Brain pericyte (primary cell): ENCODE results near the gene PRMT7.
"Not testable (repeated sequence)": the region's sequence is repeated elsewhere in the genome, so short reads cannot be mapped to it uniquely, and the experiment has no call there.

Experiments
- DNase-seq: peaks from one replicate; pipeline ENCODE4 v3.0.0-alpha.2; 2012; ENCODE audit warnings: low read depth, low spot score

Gene PRMT7

DNA sequence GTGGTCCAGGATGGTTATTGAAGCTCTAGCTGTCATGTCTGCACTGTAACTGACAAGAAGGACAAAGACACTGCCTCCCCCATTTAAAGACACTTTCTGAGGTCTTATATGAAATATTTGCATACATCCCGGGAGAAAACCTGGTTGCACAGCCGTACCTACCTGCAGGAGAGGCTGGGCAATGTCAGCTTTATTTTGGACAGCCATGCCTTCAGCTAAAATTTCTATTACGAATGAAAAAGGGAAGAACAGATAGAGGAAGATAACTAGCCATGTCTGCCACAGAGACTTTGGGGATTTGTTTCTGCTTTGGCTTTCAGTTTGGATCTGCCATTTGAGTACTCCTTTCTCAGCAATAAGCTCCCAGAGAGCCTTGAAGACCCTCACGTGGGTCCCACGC, 27.5 kb upstream of the PRMT7 start:
- no peak for DNase-seq

DNA sequence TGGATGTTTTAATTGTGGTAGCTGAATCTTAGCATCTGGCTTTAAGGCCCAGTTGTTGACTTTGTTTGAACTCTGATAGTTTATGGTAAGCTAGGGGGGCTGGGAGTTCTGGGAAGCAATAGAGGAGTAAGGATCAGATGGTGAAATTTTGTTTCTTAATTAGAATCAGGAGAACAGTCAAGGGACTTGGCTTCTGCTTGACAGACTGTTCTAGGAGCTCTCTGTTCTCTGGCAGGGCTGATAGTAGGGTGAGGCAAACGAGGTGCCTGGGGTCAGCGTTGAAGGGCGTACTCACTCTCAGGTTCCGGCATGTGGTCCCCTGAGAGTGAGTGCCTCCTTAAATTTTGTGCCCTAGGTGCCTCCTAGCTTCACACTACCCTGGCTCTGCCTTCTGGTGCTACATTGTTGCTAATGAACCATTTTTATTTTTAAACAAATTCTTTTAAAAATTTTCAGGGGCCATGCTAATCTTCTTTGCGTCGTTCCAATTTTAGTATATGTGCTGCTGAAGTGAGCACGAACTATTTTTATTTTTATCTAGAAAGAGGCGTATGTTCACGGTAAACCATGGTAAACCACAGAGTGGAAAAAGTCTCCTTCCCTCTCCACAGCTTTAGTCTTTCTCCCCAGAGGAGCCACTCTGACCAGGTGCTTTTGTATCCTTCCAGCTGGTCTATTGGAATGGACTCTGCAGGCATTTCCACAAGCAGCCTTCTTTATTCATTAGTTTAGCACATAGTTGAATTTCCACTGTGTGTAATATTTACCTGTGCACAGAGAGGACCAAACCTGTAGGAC, 26.8 kb upstream of the PRMT7 start:
- no peak for DNase-seq

- DNase-seq: no peak
These were observed 26.0 kb upstream of the PRMT7 start for GRCh38 chr16:68284847-68285246.

DNA sequence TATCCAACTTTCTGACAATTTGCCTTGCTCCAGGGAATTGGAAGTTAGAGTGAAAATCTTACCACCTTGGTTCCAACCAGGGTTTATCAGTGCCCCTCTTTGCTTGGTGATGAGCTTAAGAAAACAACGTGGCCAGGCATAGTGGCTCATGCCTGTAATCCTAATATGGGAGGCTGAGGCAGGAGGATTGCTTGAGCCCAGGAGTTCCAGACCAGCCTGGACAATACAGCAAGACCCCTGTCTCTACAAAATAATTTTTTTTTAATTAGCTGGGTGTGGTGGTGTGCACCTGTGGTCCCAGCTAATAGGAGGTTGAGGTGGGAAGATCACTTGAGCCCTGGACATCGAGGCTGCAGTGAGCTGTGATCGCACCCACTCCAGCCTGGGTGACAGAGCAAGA, 25.1 kb upstream of the PRMT7 start:
- DNase-seq: no peak

GRCh38 chr16:68286153-68287074, 24.4 kb upstream of the PRMT7 start:
- DNase-seq: no peak

GRCh38 chr16:68287276-68288251, 23.3 kb upstream of the PRMT7 start:
- no peak for DNase-seq

DNA sequence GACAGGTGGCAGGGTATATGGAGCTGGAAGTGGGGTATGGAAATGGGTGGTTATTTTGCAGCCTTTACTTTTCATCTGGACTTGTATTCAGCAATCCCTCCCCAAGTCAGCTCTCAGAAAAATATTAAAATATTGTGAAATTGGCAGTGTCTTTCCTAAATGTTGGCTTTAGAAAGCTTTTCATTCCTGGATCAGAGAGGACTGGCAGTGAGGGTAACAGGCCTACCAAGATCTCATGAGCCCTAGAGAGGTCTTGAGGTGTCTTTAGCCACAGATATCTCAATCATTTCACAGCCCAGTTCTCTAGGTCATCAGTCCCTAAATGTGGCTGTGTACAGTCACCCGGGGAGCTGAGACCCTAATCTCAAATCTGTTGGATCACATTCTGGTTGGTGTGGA, 22.6 kb upstream of the PRMT7 start:
- DNase-seq: no peak

- DNase-seq: not testable (repeated sequence)
These were observed 22.0 kb upstream of the PRMT7 start for GRCh38 chr16:68288796-68289195.

- no peak for DNase-seq
These were observed 21.6 kb upstream of the PRMT7 start for GRCh38 chr16:68289202-68289601.

GRCh38 chr16:68289621-68290329, 21.0 kb upstream of the PRMT7 start:
- no peak for DNase-seq

DNA sequence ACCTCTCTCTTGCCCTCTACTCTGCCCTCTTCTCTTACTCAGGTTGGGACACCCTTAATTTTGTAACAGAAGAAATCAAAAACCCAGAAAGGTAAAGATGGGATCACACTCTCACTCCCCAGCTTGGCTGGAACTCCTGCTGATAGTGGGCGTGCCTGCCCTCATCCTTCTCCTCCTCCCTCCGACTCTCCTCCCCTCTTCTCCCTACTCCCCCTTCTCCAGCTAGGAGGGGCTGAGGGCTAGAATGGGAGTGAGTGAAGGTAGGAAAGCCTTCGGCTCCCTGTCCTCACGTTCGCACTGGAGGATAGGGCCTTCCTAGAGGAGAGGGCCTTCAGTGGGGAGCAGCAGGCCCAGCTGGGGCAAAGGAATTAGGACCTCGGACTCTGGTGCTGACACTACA, 20.4 kb upstream of the PRMT7 start:
- DNase-seq: no peak

GRCh38 chr16:68291227-68291626, 19.6 kb upstream of the PRMT7 start:
- no peak for DNase-seq

DNA sequence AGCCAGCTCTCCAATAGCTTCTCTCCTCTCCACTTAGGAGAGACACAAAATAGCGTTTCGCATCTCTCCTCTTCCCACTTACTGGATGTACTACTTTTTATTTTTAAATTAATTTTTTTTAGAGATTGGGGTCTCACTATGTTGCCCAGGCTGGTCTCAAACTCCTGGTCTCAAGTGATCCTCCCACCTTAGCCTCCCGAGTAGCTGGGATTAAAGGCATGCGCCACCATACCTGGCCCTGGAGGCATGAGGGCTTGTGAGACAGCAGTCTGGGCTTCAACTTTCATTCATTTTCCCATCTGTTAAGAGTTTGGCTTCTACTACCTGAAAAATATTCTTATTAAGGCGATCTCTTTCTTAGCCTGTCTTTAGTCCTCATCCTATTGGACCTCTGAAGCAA, 18.4 kb upstream of the PRMT7 start:
- no peak for DNase-seq

- no peak for DNase-seq
These were observed 14.5 kb upstream of the PRMT7 start for GRCh38 chr16:68296291-68296690.

DNA sequence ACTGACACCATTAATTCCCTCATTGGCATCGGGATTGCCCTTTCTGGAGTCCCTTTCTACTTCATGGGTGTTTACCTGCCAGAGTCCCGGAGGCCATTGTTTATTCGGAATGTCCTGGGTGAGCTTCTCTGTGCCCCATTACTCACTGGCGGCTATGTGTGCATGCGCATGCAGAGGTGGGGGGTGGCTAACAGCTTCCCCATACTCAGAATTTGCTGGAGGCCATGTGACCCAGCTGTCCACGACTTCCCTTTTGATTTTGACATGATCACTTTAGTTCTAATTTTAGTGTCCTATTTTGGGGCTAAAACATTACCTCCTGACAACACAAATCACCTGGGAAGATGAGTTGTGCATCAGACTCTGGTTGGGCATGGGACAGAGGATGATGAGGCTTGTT, 14.1 kb upstream of the PRMT7 start:
- no peak for DNase-seq

- DNase-seq: no peak
These were observed 12.9 kb upstream of the PRMT7 start for GRCh38 chr16:68297908-68298307.

GRCh38 chr16:68298312-68298711, 12.5 kb upstream of the PRMT7 start:
- DNase-seq: no peak

- no peak for DNase-seq
These were observed 11.8 kb upstream of the PRMT7 start for GRCh38 chr16:68298907-68299561.

GRCh38 chr16:68299571-68300453, 11.0 kb upstream of the PRMT7 start:
- DNase-seq: no peak
